ENCODE results near the gene TRIM17. TPM values are rescaled to one million over a fixed set of nuclear protein-coding genes. Genes with fewer than 3 reads are reported as not detected.

Gene TRIM17
- polyA plus RNA-seq, 1 of the 3 experiments (the other 2 are of a cell fraction), result 1.6 TPM

GRCh38 chr1:228426518-228427175 is 10.0 kb upstream of the TRIM17 start:
- H3K79me2 ChIP-seq (ENCODE audit: insufficient read depth), result no peaks in the 10 kb centered on the region
- peaks cover 0 to 4% of the 10 kb centered on the region in 2 experiments; a peak in 1 of 4 replicates for H3K4me1 ChIP-seq (ENCODE audit: control insufficient read depth in 1 of 2, insufficient read depth in 2 of 2, low read depth in 1 of 2, low read length in 1 of 2)
- no peaks in the 10 kb centered on the region for H3F3A ChIP-seq (replicated peaks; ENCODE audit: insufficient read depth)
- no peak overlapping the region for H2AFZ ChIP-seq (ENCODE audit: low read depth)
- CTCF ChIA-PET, result interaction anchor here (0.9 kb wide), 1 partner anchor 29 kb away, joined by 3 read pairs; no protein-coding TSS in a partner anchor
- no peak overlapping the region for H3K4me3 ChIP-seq (ENCODE audit: low read depth in 2 of 2, low read length in 1 of 2)
- H3K27me3 ChIP-seq (ENCODE audit: insufficient read depth), result no peaks in the 10 kb centered on the region
- POLR2A ChIA-PET, result no interaction called here
- no peaks in the 10 kb centered on the region for H4K20me1 ChIP-seq (ENCODE audit: insufficient read depth)
- DNase-seq, result no peak
- H3K9ac ChIP-seq, result no peak overlapping the region
- no peaks in the 10 kb centered on the region for H3K9me3 ChIP-seq
- H3K4me2 ChIP-seq, result no peak overlapping the region
- 88% methylated on average over 5 of the region's 5 CpGs for WGBS (ENCODE audit: low lambda C conversion rate)
- no peak for TF ChIP-seq SIN3A (IDR thresholded peaks at IDR 0.05; ENCODE audit: borderline replicate concordance, low read depth, low read length)
- no peak for TF ChIP-seq GATA2 (CRISPR knock-in tag; IDR thresholded peaks at IDR 0.05)
- no peak for TF ChIP-seq SMC3 (IDR thresholded peaks at IDR 0.05; ENCODE audit: low read depth, low read length)
- TF ChIP-seq, protein P1, sequence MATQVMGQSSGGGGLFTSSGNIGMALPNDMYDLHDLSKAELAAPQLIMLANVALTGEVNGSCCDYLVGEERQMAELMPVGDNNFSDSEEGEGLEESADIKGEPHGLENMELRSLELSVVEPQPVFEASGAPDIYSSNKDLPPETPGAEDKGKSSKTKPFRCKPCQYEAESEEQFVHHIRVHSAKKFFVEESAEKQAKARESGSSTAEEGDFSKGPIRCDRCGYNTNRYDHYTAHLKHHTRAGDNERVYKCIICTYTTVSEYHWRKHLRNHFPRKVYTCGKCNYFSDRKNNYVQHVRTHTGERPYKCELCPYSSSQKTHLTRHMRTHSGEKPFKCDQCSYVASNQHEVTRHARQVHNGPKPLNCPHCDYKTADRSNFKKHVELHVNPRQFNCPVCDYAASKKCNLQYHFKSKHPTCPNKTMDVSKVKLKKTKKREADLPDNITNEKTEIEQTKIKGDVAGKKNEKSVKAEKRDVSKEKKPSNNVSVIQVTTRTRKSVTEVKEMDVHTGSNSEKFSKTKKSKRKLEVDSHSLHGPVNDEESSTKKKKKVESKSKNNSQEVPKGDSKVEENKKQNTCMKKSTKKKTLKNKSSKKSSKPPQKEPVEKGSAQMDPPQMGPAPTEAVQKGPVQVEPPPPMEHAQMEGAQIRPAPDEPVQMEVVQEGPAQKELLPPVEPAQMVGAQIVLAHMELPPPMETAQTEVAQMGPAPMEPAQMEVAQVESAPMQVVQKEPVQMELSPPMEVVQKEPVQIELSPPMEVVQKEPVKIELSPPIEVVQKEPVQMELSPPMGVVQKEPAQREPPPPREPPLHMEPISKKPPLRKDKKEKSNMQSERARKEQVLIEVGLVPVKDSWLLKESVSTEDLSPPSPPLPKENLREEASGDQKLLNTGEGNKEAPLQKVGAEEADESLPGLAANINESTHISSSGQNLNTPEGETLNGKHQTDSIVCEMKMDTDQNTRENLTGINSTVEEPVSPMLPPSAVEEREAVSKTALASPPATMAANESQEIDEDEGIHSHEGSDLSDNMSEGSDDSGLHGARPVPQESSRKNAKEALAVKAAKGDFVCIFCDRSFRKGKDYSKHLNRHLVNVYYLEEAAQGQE (IDR thresholded peaks at IDR 0.05; ENCODE audit: low read depth, low read length), result no peak
- no peak for TF ChIP-seq MXI1 (IDR thresholded peaks at IDR 0.05; ENCODE audit: low read depth, low read length)
- no peak for TF ChIP-seq NFIC (IDR thresholded peaks at IDR 0.05; ENCODE audit: borderline replicate concordance)
- no peak for TF ChIP-seq CHD2 (IDR thresholded peaks at IDR 0.05; ENCODE audit: low read length, partially characterized antibody)
- TF ChIP-seq USF1 (IDR thresholded peaks at IDR 0.05; ENCODE audit: borderline replicate concordance, low read depth), result no peak
- no peak for TF ChIP-seq POLR2AphosphoS5 (IDR thresholded peaks at IDR 0.05; ENCODE audit: low read depth, low read length)
- no peak for TF ChIP-seq MEF2A (IDR thresholded peaks at IDR 0.05; ENCODE audit: borderline replicate concordance, low read depth)
- no peak for TF ChIP-seq GABPA (IDR thresholded peaks at IDR 0.05; ENCODE audit: low read depth)
- no peak for TF ChIP-seq ELF1 (IDR thresholded peaks at IDR 0.05)
- TF ChIP-seq JUND (IDR thresholded peaks at IDR 0.05), result no peak
- no peak for TF ChIP-seq RXRA (IDR thresholded peaks at IDR 0.05; ENCODE audit: borderline replicate concordance, low read depth)
- no peak for TF ChIP-seq TCF12 (IDR thresholded peaks at IDR 0.05)
- H3K27ac ChIP-seq (ENCODE audit: low read depth in 2 of 2, low read length in 1 of 2), result no peak overlapping the region
- no peaks in the 10 kb centered on the region for H3K9me2 ChIP-seq
- H3K36me3 ChIP-seq (replicated peaks in 1 of 2; ENCODE audit: control insufficient read depth in 1 of 2, insufficient read depth in 2 of 2, low read length in 1 of 2), result no peaks in the 10 kb centered on the region
